A673 (cell line): Measurements from ENCODE around the gene CST11. TPM values are rescaled to one million over a fixed set of nuclear protein-coding genes. Genes with fewer than 3 reads are reported as not detected.

Experiments
- BruUV-seq: library from RNA; stranded (reverse); fragments of 400-500 nt; replicated peaks from 2 replicates; lab custom pipeline; 2021; lab: Mats Ljungman, UMichigan
- CTCF ChIA-PET: fragments of 300-600 bp; sonication (Branson Sonifier 250); formaldehyde crosslinking; loops from one replicate; lab custom pipeline; 2022; ENCODE audit warnings: antibody characterized with exemption; lab: Charles Lee
- POLR2A ChIA-PET: fragments of 300-600 bp; sonication (Branson Sonifier 250); formaldehyde crosslinking; loops from one replicate; lab custom pipeline; 2022; ENCODE audit warnings: antibody characterized with exemption; ENCODE audit not compliant: low non-redundant PET; lab: Charles Lee
- DNase-seq: peaks from one replicate; pipeline ENCODE4 v3.0.0-alpha.2; 2015; ENCODE audit warnings: low spot score
- H3K27ac ChIP-seq: fragments of 200-600 bp; sonication (generic); 2 replicates; pipeline ENCODE4 v1.5.1; 2016; ENCODE audit warnings: mixed run types, low read depth, mild to moderate bottlenecking, mixed read lengths, antibody characterized with exemption, low read length; ENCODE audit not compliant: poor library complexity, severe bottlenecking
- H3K27me3 ChIP-seq: fragments of 200-600 bp; sonication (generic); replicated peaks from 2 replicates; pipeline ENCODE4 v1.6.1; 2017; ENCODE audit warnings: mixed run types, low read depth, mild to moderate bottlenecking, mixed read lengths, antibody characterized with exemption, low read length; ENCODE audit not compliant: insufficient read depth, poor library complexity
- H3K36me3 ChIP-seq: fragments of 200-600 bp; sonication (generic); 2 replicates; pipeline ENCODE4 v1.6.1; 2016; ENCODE audit warnings: mixed run types, mild to moderate bottlenecking, mixed read lengths, antibody characterized with exemption, low read length; ENCODE audit not compliant: insufficient read depth, poor library complexity, severe bottlenecking
- H3K4me1 ChIP-seq: fragments of 200-600 bp; sonication (generic); 2 replicates; pipeline ENCODE4 v1.6.1; 2017; ENCODE audit warnings: mixed run types, mild to moderate bottlenecking, mixed read lengths, antibody characterized with exemption, low read length; ENCODE audit not compliant: insufficient read depth, poor library complexity, severe bottlenecking
- H3K4me3 ChIP-seq: fragments of 200-600 bp; sonication (generic); 2 replicates; pipeline ENCODE4 v1.5.1; 2016; ENCODE audit warnings: low read depth, mixed run types, mild to moderate bottlenecking, mixed read lengths, low read length; ENCODE audit not compliant: poor library complexity, severe bottlenecking
- H3K9me3 ChIP-seq: fragments of 200-600 bp; sonication (generic); 2 replicates; pipeline ENCODE4 v1.6.1; 2016; ENCODE audit warnings: mixed run types, low read depth, mild to moderate bottlenecking, mixed read lengths, antibody characterized with exemption, low read length; ENCODE audit not compliant: poor library complexity, severe bottlenecking
- EZH2 ChIP-seq: fragments of 200-600 bp; sonication (generic); IDR thresholded peaks from 2 replicates; pipeline ENCODE4 v1.6.1; 2017; ENCODE audit warnings: borderline replicate concordance, low read depth, mild to moderate bottlenecking, mixed read lengths, antibody characterized with exemption, low read length; ENCODE audit not compliant: poor library complexity, severe bottlenecking
- intact Hi-C: fragments of 100-400 bp; cut with micrococcal nuclease; formaldehyde crosslinking; loops from one replicate; pipeline ENCODE4 v1.10.0; 2022; ENCODE audit not compliant: unreplicated experiment
- total RNA-seq: library from RNA; stranded (reverse); gene quantifications from 2 replicates; pipeline ENCODE4 v1.2.3, GENCODE V29; 2021
- TF ChIP-seq, protein P1 (sequence below): fragments of 300-800, 200-600 bp; sonication (generic); conservative IDR thresholded peaks from 2 replicates; pipeline ENCODE4 v1.5.1; 2017; ENCODE audit warnings: low read depth, mild to moderate bottlenecking, antibody characterized with exemption, low read length, moderate library complexity, mixed read lengths

The CST11 gene
- total RNA-seq, 1 experiment from 2014 or later: not detected

GRCh38 chr20:23482138-23482537 lies 29.5 kb upstream of the CST11 start:
- TF ChIP-seq EZH2: no peak
- TF ChIP-seq, protein P1, sequence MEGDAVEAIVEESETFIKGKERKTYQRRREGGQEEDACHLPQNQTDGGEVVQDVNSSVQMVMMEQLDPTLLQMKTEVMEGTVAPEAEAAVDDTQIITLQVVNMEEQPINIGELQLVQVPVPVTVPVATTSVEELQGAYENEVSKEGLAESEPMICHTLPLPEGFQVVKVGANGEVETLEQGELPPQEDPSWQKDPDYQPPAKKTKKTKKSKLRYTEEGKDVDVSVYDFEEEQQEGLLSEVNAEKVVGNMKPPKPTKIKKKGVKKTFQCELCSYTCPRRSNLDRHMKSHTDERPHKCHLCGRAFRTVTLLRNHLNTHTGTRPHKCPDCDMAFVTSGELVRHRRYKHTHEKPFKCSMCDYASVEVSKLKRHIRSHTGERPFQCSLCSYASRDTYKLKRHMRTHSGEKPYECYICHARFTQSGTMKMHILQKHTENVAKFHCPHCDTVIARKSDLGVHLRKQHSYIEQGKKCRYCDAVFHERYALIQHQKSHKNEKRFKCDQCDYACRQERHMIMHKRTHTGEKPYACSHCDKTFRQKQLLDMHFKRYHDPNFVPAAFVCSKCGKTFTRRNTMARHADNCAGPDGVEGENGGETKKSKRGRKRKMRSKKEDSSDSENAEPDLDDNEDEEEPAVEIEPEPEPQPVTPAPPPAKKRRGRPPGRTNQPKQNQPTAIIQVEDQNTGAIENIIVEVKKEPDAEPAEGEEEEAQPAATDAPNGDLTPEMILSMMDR: no peak
- CTCF ChIA-PET: no interaction called here
- POLR2A ChIA-PET: no interaction called here
- no peak overlapping the region for H3K27ac ChIP-seq
- no peaks in the 10 kb centered on the region for H3K27me3 ChIP-seq
- no peaks in the 10 kb centered on the region for H3K9me3 ChIP-seq
- BruUV-seq: no TSS peak
- H3K36me3 ChIP-seq: no peaks in the 10 kb centered on the region
- H3K4me3 ChIP-seq: no peak overlapping the region
- DNase-seq: no peak
- no peaks in the 10 kb centered on the region for H3K4me1 ChIP-seq
- intact Hi-C loops: no loop called here

- H3K27ac ChIP-seq: no peak overlapping the region
- no TSS peak for BruUV-seq
- POLR2A ChIA-PET: no interaction called here
- CTCF ChIA-PET: no interaction called here
- TF ChIP-seq EZH2: no peak
- TF ChIP-seq, protein P1: no peak
- H3K4me1 ChIP-seq: no peaks in the 10 kb centered on the region
- no peaks in the 10 kb centered on the region for H3K36me3 ChIP-seq
- no peaks in the 10 kb centered on the region for H3K27me3 ChIP-seq
- H3K9me3 ChIP-seq: no peaks in the 10 kb centered on the region
- intact Hi-C loops: no loop called here
- no peak for DNase-seq
- no peak overlapping the region for H3K4me3 ChIP-seq
These were observed 26.4 kb upstream of the CST11 start for GRCh38 chr20:23479043-23479442.

DNA sequence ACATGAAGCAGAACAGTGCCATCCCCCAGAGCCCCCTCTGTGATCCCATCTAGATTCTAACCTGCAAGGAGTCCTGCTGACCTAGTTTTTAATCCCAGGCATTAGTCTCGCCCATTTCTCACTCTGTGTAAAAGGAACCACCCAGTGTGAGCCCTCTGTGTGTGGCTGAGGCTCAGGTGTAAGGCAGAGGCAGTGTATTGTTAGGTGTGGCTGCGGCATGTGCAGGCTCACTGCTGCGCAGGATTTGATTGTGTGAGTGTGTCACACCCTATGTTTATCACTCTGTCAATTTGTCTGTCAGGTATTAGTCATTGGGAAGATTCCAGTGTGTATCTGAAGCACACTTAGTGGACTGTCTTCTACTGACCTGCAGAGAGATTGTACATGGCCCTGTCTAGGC lies 24.5 kb upstream of the CST11 start:
- H3K27me3 ChIP-seq: no peaks in the 10 kb centered on the region
- intact Hi-C loops: no loop called here
- no TSS peak for BruUV-seq
- no peak overlapping the region for H3K4me3 ChIP-seq
- TF ChIP-seq, protein P1: no peak
- TF ChIP-seq EZH2: no peak
- no peaks in the 10 kb centered on the region for H3K9me3 ChIP-seq
- H3K27ac ChIP-seq: no peak overlapping the region
- POLR2A ChIA-PET: no interaction called here
- DNase-seq: no peak
- no peaks in the 10 kb centered on the region for H3K36me3 ChIP-seq
- no peaks in the 10 kb centered on the region for H3K4me1 ChIP-seq
- CTCF ChIA-PET: no interaction called here
